Stimulated activated CD4-positive, alpha-beta T cell treated with anti-CD3 and anti-CD28 coated beads, Interleukin-2, amount 100 ng/mL, for 4 hours (primary cell): Measurements from ENCODE around the gene ERCC4.

Experiments
- DNase-seq: peaks from one replicate; pipeline ENCODE4 v3.0.0-alpha.2; 2020; ENCODE audit warnings: low read depth

Gene ERCC4

GRCh38 chr16:13911306-13911705 lies 8.6 kb upstream of the ERCC4 start:
- no peak for DNase-seq

GRCh38 chr16:13911871-13912270 lies 8.1 kb upstream of the ERCC4 start:
- DNase-seq = no peak

GRCh38 chr16:13912891-13913290 lies 7.1 kb upstream of the ERCC4 start:
- DNase-seq = no peak

- no peak for DNase-seq
Measured at GRCh38 chr16:13913374-13914292, 6.3 kb upstream of the ERCC4 start.

- DNase-seq = no peak
Measured at GRCh38 chr16:13915033-13915635, 4.8 kb upstream of the ERCC4 start.

- DNase-seq = no peak
Measured at GRCh38 chr16:13919330-13919682, 648 bp upstream of the ERCC4 start.

GRCh38 chr16:13920510-13920818 lies 510 bp downstream of the ERCC4 start:
- no peak for DNase-seq

- DNase-seq = no peak
Measured at GRCh38 chr16:13921328-13921727, 1.4 kb downstream of the ERCC4 start.

GRCh38 chr16:13923703-13924298 lies 3.8 kb downstream of the ERCC4 start:
- DNase-seq = no peak

GRCh38 chr16:13926464-13926863 lies 6.5 kb downstream of the ERCC4 start:
- no peak for DNase-seq

GRCh38 chr16:13926891-13927290 lies 6.9 kb downstream of the ERCC4 start:
- no peak for DNase-seq

- no peak for DNase-seq
Measured at GRCh38 chr16:13928646-13929045, 8.7 kb downstream of the ERCC4 start.

- no peak for DNase-seq
Measured at GRCh38 chr16:13931845-13932244, 11.9 kb downstream of the ERCC4 start.

GRCh38 chr16:13935408-13935807 lies 15.5 kb downstream of the ERCC4 start:
- no peak for DNase-seq

GRCh38 chr16:13936155-13936554 lies 16.2 kb downstream of the ERCC4 start:
- DNase-seq = no peak

- no peak for DNase-seq
Measured at GRCh38 chr16:13936596-13937081, 16.7 kb downstream of the ERCC4 start.

GRCh38 chr16:13937411-13937810 lies 17.5 kb downstream of the ERCC4 start:
- DNase-seq = no peak

GRCh38 chr16:13938480-13938879 lies 18.5 kb downstream of the ERCC4 start:
- no peak for DNase-seq

- DNase-seq = no peak
Measured at GRCh38 chr16:13939821-13940220, 19.9 kb downstream of the ERCC4 start.

- no peak for DNase-seq
Measured at GRCh38 chr16:13940397-13940933, 20.5 kb downstream of the ERCC4 start.

GRCh38 chr16:13944816-13945215 lies 24.9 kb downstream of the ERCC4 start:
- DNase-seq = no peak

- DNase-seq = no peak
Measured at GRCh38 chr16:13945744-13946485, 26.0 kb downstream of the ERCC4 start.
